NCI-H2196 (cell line): ENCODE results near the gene UBE2E2.

Experiments
- DNase-seq: peaks from one replicate; lab custom pipeline; 2025; ENCODE audit not compliant: unreplicated experiment; lab: John Stamatoyannopoulos, UW

UBE2E2 gene

GRCh38 chr3:23239211-23240068, 36.3 kb downstream of the UBE2E2 start:
- DNase-seq, result no peak

DNA sequence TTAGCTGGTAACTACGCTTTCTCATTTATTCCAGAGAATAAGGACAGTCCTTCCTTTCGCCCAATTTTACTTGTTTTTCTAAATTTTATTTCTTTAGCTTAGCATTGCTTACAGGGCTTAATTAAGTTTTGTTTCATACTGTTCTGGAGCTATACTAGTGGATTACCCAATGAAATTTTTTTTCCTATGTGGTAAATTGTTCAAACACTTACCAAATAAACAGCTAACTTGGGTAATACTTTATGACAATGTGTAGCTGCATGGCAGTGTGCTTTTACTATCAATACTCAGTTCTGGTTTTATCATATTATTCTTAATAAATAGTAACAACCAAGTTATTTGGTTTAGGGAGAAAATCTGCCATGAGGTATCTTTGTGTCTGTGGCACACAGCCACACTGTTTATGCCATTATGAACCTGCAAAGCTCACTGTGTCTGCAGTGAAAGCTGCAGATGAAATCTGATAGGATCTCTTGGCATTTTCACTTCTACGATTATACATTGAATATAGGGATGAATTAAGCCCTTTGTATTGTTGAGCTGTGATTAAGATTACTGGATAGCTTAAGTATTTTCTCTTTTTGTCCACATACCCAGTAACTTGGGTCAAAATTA, 37.2 kb downstream of the UBE2E2 start:
- DNase-seq, result no peak

DNA sequence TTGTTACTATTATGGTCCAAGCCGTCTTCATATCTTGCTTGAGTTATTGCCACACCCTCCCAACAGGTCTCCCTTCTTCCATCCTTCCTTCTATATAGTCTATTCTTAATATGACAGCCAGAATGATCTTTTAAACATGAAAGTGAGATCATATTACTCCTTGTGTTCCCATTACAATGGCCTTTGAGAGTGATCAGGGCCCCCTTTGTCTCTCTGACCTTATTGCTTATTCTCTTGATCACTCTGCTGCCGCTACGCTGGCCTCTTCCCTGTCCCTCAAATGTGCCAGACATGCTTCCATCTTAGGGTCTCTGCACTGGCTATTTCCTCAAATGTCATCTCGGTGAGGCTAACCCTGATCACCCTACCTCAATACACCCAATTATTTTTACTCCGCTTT, 38.1 kb downstream of the UBE2E2 start:
- DNase-seq, result no peak

GRCh38 chr3:23242106-23242505, 39.0 kb downstream of the UBE2E2 start:
- DNase-seq, result no peak

DNA sequence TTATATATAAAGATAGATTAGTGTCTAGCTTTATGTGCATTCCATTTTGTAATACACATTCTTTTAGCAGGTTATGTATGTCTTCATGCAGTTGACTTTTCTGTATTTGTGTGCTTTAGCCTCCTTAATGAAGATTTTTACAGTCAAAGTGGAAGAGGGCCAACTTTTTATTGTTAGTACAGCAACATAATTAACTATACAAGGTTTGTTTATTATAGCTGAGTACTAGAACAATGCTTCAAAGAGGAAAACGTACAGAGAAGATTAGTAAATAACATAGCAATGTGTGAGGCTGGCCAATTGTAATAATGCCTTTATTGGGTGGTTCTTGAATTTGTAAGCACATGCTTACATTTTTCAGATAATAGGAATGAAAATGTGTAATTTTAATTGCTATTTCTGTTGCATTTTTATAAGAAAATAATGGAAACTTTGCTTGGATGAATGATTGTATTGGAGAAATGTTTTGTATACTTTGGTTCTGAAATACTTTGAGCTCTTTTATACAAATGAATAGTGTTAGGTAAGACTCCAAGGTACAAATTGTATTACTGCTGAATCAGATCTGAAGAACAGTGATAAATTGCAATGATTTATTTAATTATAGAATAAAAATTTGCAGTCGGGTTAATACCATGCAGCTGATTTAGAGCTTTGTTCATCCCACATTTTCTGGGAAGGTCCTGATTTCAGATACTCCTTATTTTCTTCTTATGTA, 41.4 kb downstream of the UBE2E2 start:
- no peak for DNase-seq

- DNase-seq, result no peak
These were observed 43.5 kb downstream of the UBE2E2 start for GRCh38 chr3:23246651-23247050.

GRCh38 chr3:23248594-23249131, 45.5 kb downstream of the UBE2E2 start:
- no peak for DNase-seq

GRCh38 chr3:23249961-23250360, 46.8 kb downstream of the UBE2E2 start:
- DNase-seq, result no peak

DNA sequence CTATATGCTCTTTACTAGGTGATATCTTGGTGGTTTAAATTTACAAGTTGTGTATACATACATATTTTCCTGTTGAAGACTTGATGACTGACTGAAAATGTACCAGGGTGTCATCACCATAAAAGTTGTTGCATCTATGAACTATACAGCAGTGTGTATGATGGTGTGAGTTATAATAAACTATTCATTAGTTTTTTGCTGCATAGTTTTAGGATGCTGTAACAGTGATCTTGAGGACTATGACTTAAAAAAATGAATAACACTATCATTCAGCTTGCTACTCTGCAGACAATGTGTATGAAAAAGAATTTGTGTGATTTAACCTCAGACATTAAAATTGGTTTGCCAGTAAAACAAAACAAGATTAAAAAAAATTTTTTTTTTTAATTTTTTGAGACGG, 49.0 kb downstream of the UBE2E2 start:
- no peak for DNase-seq

- DNase-seq, result no peak
These were observed 50.1 kb downstream of the UBE2E2 start for GRCh38 chr3:23253214-23253613.

DNA sequence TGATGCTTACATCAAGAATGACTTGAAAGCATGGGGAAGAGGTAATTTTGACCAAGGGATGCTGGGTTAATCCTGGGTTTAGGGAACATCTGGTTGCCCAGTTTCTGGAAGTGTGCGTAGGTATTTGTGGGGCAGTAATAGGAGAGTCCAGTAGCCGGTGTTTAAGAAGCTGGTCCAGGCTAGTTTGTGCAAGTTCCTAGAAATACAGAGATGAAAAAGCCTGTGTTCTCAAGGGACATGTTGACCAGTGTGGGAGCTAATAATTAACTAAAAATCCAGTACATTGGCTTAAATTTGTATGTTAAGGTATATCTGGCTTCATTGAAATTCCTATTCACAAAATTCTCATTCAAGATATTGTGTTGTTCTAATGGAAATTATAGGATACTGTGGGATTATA, 51.2 kb downstream of the UBE2E2 start:
- DNase-seq, result no peak

DNA sequence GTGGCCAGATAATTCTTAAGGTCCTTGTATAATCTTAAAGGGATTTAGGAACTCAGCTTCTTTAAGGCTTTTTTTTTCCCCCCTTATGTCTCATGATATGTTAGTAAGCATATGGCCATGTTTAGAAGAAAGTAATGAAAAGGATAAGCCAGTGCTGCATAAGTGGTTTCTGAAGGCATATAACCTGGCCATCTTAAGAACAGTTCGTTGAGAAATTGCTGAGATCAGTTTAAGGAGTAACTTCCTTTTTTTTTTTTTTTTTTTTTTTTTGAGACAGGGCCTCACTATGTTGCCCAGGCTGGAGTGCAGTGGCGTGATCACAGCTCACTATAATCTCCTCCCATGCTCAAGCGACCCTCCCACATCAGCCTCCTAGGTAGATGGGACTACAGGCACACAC, 51.7 kb downstream of the UBE2E2 start:
- DNase-seq, result no peak

DNA sequence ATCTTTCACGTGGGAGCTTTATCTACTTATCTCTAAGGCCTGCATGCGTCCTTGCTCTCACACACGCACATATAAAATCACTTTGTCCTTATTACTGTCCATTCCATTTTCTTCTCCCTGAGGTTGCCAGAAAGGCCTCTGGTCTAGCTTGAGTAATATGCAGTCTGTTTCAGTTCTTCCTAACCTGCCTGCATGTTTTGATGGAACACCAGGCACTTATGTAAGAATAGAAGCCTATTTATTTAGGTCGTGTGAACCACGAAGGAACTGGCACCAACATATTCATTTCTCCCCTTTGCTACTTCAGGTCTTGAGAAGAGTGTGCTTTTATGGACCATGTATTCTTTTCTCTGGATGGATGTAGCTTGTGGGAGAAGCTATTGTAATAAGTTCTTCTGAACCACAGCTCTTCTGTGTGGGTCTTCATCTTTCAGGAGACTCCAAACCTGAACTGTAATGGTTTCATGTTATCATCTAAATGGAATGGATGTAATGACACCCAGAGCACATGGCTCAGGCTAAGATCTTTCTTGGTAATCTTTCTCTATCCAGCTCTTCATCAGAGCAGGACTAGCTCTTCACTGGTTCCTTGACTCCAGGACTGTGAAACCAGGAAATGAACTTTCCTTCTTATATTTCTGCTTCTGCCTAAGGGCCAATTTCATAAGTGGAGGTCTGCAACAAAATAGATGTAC, 53.8 kb downstream of the UBE2E2 start:
- DNase-seq, result no peak

- DNase-seq, result no peak
These were observed 55.0 kb downstream of the UBE2E2 start for GRCh38 chr3:23258110-23258509.

GRCh38 chr3:23259515-23259914, 56.4 kb downstream of the UBE2E2 start:
- DNase-seq, result no peak

DNA sequence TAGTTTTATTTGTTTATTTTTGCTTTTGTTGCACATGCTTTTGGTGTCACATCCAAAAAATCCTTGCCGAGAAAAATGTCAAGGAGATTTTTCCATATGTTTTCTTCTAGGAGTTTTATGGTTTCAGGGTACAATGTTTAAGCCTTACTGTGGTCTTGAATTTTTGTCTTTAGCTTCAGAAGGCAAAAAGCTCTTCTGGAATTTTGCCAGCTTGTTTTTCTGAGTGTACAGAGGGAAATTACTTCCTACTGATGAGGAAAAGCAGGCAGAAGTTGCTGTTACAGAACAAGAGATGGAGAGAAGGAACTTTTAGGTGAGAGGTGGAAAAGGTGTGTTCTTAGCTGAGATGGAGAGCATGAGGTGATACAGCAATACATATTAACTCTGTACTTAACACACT, 59.6 kb downstream of the UBE2E2 start:
- no peak for DNase-seq

- DNase-seq, result no peak
These were observed 60.7 kb downstream of the UBE2E2 start for GRCh38 chr3:23263796-23264195.

- no peak for DNase-seq
These were observed 61.3 kb downstream of the UBE2E2 start for GRCh38 chr3:23264413-23264812.

DNA sequence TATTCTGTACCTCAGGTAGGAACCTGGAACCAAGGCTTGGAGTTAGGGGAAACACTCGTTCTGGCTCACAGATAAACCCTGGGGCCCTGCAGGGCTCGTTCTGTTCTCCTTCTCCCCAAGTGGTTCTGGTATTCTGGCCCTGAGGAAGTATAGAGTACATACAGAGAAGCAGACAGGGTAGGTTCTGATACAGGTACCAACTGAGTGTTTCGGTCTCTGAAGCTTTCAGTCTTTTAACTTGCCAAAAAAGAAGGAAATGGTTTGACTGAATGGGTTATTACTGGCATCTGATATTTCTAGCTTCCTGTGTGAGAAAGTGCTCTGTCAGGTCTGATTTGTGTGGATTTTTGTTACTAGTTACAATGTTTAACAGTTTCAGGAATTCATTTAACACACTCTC, 67.3 kb downstream of the UBE2E2 start:
- DNase-seq, result no peak

GRCh38 chr3:23271876-23272741, 69.0 kb downstream of the UBE2E2 start:
- no peak for DNase-seq
